Measurements from ENCODE around the gene AFF3.
"Not testable (repeated sequence)": the region's sequence is repeated elsewhere in the genome, so short reads cannot be mapped to it uniquely, and the experiment has no call there.

Gene AFF3

DNA sequence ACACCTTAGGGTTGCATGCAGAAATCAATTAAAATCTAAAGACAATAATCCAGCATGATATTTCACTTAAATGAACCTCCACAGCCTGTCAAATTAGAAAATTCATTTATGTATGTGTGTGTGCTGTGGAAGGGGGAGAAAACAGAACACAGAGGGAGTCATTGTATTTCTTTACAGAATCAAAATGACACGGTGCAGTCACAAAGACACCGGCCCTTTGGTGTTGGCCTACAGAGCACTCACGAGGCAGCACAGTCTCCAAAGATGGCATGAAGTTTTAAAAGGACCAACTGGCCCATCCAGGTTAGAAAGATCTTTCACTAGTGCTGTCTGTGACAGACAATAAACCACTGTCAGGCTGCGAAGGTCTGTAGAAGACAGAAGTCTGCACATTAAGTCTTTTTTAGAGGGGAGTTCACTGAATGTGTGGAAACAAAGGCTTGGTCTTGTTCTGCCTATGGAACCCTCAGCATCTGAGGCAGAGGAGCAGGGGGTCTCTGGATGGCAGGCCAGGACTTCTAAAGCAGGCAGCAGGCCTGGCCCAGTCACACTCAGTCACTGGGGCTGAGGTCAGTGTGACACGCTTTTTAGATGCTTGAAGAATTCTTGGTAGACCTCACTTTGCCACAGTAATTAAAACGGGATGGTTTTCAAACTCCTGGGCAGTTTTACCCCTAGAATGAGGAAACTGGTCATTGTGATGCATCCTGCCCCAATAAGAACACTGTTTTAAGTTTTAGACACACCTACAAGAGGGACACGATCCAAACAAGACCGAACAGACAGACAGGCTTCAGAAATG is 184.9 kb downstream of the AFF3 start:
- DNase-seq, result no peak

DNA sequence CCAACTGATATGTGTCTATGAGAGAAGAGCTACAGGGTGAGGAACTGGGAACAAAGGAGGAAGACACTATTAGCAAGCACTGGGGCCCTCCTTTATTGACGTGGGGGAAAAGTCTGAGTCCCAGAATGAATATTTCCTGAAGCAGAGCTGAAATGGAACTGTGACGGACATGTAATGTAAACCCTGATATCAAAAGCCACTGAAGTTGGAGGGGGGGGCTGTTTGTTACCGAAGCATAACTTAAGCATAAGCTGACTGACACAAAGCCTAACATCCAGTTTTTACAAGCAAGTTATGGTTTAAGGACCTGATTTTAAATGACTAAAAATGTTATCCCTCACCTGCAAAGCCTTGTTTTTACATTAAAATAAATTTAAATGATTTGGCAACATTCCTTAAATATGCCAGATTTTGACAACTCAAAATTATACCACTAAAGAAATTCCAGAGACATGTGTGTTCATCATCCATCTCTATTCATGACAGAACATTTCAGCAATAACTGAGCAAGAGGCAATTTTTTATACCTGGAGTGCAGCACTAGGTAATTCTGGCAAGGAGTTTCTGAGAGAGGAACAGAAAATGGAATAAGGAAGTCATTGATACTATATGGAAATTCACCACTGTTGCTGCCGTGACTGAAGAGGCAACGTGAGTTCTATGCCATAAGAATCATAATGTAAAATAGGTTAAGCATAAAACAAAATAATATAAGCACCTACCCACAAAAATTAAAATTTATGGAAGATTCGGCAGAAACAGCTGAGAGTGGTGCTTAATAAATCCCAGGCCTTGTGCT is 186.0 kb downstream of the AFF3 start:
- DNase-seq, result no peak

DNA sequence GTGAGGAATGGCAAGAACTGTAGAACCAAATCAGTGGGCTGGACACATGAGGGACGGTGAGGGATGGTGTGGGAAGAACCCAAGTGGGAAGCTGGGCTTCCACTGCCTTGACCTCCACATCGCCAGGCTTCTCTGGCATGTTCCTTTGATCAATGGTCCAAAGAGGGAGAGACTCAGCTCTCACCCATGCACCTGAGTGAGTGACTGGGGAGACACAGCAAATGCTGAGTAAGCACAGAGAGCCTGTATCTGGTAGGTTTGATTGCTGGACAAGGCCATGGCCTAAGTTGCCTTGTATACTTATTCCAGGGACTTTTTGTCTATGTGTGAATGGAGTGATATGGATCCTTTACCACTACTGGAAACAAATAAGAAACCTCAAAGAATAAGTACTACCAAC is 188.6 kb downstream of the AFF3 start:
- DNase-seq, result no peak

DNA sequence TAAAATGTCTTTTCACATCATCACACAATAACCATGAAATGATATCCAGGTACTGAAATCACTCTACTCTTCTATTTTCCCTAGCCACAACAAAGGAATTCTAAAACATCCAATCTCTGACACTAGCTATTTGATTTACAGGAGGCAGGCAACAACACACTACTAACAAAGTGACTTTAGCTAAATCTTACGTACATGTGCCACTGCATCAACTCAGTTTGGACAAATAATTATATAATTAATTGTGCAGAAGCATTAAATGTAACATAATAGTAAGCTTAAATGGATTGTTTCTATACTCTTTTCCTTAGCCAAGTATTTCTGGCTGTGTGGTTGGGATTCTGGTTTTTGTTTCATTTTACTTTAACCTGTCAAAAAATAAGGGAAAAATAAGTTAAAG is 192.4 kb downstream of the AFF3 start:
- no peak for DNase-seq

DNA sequence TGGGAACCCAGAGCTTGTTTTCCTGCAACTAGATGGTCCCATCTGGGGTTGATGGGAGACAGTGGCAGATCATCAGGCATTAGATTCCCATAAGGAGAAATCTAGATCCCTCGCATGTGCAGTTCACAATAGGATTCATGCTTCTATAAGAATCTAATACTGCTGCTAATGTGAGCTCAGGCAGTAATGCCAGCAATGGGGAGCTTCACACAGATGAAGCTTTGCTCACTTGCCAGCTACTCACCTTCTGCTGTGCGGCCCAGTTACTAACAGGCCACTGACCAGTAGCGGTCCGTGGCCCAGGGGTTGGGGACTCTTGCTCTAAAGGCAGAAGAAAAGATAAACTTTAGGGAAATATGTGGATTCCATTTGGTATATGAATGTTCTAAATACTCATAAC is 192.9 kb downstream of the AFF3 start:
- no peak for DNase-seq

DNA sequence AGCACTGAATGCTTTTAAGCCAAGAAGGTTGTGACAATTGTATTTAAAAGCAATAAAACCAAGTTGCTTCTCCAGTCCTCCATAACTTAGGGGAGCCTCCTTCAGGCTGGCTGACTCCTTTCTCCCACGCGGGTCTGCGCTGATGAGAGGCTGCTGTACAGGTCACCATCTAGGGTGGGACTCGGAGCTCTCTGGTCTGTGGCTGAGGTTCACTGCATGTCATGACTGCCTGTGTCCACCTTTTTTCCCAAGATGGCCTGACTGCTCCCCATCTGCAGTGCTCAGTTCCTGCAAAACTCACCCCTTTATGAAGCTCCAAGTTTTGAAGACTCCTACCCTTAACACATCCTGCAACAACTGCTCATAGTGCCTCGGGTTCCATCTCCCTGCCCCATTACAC is 194.4 kb downstream of the AFF3 start:
- no peak for DNase-seq

DNA sequence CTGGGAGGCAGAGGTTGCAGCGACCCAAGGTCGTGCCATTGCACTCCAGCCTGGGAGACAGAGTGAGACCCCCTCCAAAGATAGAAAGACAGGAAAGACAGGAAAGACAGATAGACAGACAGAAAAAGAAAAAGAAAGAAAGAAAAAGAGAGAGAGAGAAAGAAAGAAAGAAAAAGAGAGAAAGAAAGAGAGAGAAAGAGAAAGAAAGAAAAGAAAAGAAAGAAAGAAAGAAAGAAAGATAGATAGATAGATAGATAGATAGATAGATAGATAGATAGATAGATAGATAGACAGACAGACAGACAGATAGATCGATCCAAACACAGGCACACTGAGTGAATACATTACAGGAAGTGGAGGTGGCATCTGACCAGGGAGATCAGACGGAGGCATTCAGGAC is 195.0 kb downstream of the AFF3 start:
- DNase-seq, result not testable (repeated sequence)

DNA sequence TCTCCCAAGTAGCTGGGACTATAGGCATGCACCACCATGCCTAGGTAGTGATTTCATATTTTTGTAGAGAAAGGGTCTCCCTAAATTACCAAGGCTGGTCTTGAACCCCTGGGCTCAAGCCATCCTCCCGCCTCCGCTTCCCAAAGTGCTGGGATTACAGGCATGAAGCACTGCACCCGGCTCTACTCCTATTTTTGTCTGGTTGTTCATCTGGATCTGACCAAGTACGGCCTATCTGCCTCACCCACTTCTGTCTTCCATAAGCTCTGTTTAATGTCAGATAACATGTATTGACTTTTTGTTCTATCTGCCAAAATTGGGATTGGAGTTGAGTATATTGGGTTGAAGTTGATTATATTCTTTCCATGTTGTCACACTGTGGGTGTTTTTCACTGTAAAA is 198.4 kb downstream of the AFF3 start:
- DNase-seq, result no peak

DNA sequence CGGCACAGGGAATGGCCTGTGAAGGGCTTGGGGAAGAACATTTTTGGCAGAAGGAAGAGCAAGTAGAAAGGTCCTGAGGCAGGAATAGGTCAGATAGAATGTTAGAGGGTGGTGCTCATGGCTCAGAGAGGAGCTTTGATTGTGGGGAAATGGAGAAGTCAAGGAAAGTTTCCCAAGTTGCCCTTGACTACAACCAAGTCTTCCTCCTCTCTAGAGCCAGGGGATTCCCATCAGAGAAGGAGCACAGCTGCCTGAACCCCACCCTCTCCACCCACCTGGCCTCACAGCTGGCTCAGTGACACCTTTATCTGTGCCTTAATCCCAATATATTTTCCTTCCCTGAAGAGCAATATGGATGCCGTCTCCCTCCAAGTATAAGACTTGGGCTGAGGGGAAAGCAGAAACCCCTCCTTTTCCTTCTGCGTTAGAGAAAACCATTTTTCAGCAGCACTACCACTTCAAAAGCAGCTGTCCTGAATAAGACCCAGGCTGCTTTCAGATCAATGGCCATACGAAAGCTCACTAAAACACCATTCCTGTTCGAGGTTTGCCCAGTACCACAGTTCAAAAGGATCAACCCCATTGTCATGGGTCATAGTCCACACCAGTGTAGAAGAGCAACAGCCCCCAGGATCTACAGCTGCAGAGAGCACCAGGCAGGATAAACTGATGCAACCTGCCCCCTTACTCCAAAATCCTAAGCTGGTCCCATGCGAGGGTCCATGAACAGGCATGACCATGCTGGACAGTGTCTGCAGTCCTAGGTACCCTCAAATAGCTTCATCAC is 199.6 kb downstream of the AFF3 start:
- DNase-seq, result no peak

DNA sequence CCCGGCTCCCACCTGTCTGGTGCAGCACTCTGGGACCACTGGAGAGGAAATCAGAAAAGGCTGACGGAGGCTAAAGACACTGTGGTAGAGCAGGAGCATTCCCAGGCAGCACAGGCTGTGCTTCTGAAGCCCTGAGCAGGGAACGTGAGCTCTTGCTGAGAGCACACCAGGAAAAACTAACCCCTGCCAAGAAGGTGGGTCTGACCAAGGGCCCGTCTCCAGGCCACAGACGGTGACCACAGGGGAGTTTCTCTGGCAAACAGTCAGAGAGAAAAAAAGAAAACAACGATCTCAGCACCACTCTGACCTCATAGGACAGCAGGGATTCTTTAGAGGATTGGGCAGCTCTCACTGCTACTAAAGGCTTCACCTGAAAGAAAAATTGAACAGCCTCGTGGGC is 201.4 kb downstream of the AFF3 start:
- no peak for DNase-seq

DNA sequence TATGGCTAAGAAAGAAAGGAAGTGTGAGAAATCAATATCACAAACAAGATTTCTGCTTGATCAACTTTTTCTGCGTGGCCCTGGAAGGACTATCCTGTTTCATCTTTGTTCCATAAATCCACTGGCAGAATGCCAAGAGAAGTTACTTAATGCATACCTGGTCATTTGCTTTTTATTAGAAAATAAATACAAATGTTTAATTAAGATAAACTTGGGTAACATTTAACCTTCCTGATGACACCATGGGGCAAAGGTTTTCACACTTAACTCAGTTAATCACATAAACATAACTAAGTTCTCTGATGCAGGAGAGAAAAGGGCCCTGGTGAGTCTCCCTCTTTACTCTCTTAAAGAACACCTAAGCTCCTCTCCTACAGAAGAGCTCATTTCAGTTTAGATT is 203.3 kb downstream of the AFF3 start:
- DNase-seq, result no peak

DNA sequence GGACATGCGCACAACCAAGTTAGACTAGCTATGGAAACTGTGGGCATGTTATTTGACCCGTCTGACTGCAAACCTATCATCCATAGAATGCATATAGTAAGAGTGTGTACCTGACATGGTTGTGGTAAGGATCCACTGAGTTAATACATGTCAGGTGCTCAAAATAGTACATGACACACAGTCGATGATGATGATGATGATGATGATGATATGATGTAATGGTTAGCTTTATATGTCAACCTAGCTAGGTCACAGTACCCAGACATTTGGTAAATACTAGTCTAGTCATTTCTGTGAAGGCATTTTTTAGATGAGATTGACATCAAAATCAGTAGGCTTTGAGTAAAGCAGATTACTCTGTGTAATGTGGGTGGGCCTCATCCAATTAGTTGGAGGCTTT is 204.1 kb downstream of the AFF3 start:
- DNase-seq, result no peak

DNA sequence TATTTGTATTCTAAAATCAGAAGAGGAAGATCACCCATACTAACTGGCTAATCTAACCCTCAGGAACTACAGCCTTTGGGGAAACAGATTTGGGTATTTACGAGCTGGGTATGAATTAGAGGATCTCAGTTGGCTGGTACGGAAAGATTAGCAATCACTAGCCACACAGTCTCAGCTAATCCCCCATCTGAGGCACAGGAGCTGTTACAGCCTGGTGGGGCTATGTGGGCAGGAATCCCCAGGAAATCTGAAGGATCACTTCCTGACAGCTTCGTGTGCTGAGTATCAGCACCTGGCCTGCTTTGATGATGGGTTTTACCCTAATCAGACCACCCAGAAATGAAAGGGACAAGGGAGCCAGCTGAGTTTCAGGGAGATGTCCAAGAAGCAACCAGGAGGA is 206.3 kb downstream of the AFF3 start:
- no peak for DNase-seq

DNA sequence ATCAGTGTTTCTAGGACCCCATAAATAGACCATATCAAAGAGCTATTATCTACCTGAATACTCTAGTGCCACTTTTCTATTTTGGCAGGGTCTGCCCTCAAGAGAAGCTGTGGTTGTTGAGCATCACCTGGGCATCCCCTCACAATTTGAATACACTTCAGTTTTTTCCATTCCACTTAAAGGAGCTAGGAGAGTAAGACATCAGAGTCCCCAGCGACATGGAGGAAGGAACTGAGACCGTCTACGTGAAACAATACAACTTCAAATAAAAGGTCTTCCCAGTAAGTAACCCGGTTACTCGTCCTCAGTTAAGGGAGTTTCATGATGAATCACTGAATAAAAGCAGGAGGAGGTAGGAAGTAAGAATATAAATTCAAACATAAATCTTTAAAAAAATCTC is 206.7 kb downstream of the AFF3 start:
- DNase-seq, result no peak

DNA sequence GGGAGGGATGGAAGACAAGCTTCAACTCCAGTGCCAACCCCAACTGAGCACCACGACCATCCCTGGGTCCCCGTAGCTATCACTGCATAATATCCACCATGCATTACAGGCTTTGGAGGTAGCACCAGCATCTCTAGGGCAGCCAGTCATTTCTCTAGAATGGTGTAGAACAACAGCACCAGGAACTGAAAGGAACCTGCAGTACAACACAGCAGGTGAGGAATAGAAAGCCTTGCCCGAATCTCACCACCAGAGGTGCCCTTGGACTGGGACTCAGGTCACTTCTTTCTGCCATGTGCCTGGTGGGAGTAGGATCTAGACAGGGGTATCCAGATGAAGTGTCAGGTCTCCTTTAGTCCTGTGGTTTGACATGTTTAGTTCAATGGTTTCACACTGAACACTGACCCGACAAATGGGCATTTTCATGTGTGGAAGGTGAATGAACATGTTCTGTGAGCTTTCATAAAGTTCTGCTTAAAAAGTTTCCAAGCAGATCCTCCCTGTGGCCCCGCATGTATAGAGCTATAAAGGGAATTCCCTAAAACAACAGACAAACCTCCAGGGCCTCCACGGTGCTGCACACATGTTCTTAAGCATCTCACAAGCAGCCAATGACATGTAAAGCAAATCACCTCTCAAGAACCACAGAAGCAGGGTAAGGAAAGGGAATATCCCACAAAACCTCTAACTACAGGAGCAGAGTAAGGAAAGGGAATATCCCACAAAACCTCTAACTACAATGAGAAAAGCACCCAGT is 208.3 kb downstream of the AFF3 start:
- no peak for DNase-seq

DNA sequence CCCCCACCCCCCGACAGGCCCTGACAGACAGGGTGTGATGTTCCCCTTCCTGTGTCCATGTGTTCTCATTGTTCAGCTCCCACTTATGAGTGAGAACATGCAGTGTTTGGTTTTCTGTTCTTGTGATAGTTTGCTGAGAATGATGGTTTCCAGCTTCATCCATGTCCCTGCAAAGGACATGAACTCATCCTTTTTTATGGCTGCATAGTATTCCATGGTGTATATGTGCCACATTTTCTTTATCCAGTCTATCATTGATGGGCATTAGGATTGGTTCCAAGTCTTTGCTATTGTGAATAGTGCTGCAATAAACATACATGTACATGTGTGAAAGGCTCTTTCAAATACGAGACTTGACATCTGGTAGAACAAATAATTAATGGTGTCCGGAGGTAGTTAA is 208.9 kb downstream of the AFF3 start:
- DNase-seq, result not testable (repeated sequence)

DNA sequence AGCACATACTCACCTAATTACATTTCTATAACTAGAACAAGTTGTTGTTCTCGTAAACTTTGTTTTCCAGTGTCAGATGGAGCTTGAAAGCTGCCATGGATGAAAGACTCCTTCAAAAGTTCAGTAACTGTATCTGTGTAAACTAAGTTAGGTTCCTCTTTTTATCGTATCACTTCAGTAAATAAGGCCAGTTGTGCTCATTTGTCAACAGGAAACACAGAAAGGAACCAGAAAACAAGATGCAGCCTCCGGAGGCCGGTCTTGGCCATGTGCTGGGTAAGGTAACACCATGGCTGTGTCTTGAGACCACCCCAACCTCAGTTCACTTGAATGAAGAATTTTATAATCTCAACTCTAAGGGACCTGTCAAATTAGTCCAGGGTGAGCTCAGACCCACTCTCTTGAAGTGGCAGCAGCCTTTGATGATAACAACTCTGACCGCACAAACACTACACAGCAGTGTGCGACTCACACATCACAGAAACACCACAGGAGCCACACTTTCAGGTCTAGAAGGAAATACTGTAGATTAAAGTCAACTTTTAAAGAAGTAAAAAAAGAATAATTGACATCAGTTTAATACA is 213.8 kb downstream of the AFF3 start:
- DNase-seq, result no peak

DNA sequence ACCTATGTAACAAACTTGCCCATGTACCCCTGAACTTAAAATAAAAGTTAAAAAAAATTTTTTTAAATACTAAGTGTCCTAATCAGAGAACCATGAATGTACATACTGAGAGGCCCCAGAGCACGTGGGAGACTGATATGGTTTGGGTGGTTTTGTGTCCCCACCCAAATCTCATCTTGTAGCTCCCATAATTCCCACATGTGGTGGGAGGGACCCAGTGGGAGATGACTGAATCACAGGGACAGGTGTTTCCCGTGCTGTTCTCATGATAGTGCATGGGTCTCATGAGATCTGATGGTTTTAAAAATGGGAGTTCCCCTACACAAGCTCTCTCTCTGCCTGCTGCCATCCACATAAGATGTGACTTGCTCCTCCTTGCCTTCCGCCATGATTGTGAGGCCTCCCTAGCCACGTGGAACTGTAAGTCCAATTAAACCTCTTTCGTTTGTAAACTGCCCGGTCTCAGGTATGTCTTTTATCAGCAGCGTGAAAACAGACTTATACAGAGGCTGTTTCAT is 214.6 kb downstream of the AFF3 start:
- DNase-seq, result not testable (repeated sequence)

DNA sequence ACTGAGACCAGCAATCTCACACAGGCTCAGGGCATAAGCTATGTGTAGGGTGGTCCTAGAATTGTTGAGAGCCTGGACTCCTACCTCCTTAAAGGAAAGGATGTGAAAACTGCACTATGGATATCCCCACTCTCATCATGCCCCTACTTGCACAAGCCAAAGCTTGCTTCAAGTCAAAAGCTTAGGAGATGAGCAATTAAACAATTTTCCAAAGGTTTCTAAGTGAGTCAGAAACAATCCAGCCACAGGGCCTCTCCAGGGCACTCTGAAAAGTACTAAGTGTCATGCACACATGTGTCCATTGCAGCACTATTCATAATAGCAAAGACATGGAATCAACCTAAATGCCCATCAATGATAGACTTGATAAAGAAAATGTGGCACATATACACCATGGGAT is 215.4 kb downstream of the AFF3 start:
- DNase-seq, result no peak

DNA sequence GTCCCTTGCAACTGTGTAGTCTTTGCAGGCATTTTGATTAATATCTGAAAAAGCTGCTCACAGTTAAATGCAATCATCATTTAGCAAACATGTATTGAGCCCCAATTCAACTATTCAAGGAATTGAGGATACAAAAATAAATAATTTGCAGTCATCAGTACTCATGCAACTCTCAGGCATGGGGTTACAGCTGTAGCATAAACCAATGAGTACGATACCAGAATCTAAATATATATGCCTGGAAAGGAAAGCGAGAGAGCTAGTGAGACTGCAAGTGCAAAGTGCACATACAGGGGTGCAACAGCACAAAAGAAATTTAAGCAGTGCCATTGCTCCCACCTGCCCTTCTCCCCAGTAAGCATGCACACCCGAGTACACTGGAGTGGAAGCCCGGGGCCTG is 216.4 kb downstream of the AFF3 start:
- DNase-seq, result no peak

DNA sequence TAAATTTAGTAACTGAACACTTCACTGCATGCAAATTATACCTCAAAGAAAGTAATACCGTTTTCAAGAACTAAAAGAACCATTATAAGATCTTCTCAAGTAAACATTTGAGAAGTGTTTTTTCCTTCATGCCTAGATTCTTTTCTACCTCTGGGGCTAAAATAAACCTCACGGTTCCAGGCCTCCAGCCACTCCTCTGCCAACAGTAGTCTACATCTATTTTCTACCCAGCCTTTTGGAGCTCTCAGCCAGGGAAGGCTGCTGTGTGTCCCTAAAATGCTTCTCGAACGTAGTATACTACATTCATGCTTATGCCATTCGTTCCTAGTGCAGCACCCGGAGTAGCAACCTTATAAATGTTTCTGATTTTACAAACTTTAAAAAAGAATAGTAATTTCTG is 219.7 kb downstream of the AFF3 start:
- DNase-seq, result no peak

DNA sequence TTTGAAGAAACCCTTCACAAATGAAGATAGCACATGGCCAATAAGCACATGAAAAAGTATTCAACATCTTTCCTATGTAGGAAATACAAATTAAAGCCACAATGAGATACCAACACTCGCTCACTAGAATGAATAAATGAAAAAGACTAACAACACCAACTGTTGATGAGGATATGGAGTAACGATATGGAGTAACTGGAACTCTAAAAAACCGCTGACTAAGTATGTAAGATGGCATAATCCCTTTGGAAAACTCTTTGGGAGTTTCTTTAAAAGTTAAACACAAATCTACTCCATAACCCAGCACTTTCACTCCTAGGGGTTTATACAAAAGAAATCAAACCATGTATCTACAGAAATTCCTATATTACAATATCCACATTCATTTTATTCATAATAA is 220.5 kb downstream of the AFF3 start:
- no peak for DNase-seq

Data from stimulated activated CD4-positive, alpha-beta T cell treated with anti-CD3 and anti-CD28 coated beads, Interleukin-4, amount 100 ng/mL, for 4 hours (primary cell).